Measurements from ENCODE around the gene PTPN1. TPM values are rescaled to one million over a fixed set of nuclear protein-coding genes. Genes with fewer than 3 reads are reported as not detected.

The PTPN1 gene
- total RNA-seq = 24.0 and 24.4 TPM in 2 replicates

DNA sequence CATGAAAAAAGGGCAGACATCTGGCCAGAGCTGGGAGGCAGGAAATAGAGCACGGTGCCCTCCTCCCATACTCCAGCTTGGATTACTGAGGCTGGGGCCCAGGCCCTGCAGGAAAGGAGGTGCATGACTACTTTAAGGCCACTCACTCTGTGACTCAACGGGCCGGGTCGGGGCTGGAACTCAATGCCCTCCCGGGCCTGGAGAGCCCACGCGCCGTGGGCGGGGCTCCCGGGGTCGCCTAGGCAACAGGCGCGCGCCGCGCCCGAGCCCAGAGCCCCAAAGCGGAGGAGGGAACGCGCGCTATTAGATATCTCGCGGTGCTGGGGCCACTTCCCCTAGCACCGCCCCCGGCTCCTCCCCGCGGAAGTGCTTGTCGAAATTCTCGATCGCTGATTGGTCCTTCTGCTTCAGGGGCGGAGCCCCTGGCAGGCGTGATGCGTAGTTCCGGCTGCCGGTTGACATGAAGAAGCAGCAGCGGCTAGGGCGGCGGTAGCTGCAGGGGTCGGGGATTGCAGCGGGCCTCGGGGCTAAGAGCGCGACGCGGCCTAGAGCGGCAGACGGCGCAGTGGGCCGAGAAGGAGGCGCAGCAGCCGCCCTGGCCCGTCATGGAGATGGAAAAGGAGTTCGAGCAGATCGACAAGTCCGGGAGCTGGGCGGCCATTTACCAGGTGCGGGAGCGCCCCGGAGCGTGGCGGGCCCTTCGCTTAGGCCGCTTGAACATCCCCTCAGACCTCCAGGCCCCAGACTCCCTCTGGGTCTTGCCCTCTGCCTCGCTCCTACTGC, at the start of gene PTPN1:
Gene PTPN1 (plus strand): TSS at position 461 of the 783 bp plus-strand sequence. CDS start 145 bp downstream, at position 606.

Other genes starting within 250 kb of the PTPN1 start
- gene RIPOR3, start 181.2 kb downstream of the PTPN1 start, total RNA-seq = 0.12 and 0.13 TPM in 2 replicates
- gene PARD6B, start 221.2 kb downstream of the PTPN1 start, total RNA-seq = 0.25 and 0.26 TPM in 2 replicates

Data from aortic smooth muscle cell (primary cell).